GM19238 (cell line): ENCODE measurements around the gene SCN1A.
A peak's percentile ranks its signal among the peaks of the same experiment; 100 is the strongest.
"Not testable (repeated sequence)": the region's sequence is repeated elsewhere in the genome, so short reads cannot be mapped to it uniquely, and the experiment has no call there.

Experiments
- DNase-seq: peaks from one replicate; pipeline ENCODE4 v3.0.0; 2011; ENCODE audit warnings: low spot score; ENCODE audit not compliant: insufficient read length

SCN1A gene

DNA sequence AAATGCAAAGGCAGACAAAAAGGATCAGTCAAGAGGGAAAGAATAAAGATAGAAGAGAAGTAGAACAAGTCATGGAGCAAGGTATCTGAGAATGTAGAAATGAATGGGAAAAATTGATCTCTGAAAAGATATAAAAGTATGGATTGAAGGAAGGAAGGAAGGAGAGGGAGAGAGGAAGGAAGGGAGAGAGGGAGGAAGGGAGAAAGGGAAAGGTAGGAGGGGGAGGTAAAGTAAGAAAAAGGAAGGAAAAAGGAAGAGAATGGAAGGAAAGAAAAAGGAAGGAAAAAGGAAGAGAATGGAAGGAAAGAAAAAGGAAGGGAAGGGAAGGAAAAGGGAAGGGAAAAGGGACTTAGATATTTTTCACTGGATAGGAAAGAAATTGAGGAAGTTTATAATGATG is 142.7 kb downstream of the SCN1A start:
- no peak for DNase-seq

DNA sequence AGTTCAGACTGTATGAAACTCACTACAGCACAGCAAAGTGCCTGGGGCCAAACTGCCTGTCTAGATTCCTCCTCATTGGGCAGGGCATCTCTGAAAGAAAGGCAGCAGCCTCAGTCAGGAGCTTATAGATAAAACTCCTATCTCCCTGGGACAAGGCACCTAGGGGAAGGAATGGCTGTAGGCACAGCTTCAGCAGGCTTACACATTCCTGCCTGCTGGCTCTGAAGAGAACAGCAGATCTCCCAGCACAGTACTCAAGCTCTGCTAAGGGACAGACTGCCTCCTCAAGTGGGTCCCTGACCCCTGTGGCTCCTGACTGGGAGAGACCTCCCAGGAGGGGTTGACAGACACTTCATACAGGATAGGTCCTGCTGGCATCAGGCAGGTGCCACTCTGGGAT is 155.7 kb downstream of the SCN1A start:
- not testable (repeated sequence) for DNase-seq

DNA sequence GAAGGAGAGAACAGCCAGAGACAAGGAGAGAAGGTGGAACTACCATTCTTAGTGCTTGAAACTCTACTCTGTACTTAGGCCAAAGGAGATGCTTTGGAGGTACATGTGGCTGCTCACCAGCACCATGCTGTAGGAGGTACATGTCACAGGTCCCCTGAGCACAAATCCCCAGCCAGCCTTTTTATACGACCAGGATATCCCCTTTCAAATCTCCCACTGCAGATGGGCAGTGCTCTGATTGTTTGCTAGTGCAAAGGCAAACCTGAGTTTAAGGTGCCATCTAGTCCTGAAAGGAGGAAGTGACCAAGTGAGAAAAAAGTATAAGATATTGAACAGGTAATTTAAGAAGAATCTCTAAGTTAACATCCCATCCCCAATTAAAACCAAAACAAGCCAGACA is 157.2 kb downstream of the SCN1A start:
- no peak for DNase-seq

DNA sequence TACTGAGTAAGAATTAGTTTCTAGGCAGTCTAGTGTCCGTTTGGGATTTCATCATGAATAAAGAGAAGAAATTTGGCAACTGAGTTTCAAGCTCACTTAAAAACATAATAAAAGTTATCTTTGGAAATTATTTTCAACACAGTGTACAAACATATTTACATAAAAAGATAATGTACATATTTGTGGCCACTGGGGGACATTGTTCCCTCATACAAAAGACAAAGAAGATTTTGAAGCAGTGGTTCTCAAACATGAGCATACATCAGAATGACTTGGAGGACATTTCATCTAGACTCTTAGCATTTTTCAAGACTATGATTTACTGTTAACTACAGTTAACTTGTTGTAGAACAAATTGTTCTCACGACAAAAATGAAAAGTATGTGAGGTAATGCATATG is 158.6 kb downstream of the SCN1A start:
- DNase-seq, result no peak

DNA sequence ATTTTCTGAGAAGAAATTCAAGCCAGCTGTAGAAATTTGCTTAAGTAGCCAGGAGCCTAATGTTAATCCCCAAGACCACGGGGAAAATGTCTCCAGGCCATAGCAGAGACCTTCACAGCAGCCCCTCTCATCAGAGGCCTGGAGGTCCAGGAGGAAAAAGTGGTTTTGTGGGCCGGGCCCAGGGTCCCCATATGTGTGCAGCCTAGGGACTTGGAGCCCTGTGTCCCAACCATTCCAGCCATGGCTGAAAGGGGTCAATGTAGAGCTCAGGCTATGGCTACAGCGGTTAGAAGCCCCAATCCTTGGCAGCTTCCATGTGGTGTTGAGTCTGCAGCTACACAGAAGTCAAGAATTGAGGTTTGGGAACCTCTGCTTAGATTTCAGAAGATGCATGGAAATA is 160.1 kb downstream of the SCN1A start:
- no peak for DNase-seq

DNA sequence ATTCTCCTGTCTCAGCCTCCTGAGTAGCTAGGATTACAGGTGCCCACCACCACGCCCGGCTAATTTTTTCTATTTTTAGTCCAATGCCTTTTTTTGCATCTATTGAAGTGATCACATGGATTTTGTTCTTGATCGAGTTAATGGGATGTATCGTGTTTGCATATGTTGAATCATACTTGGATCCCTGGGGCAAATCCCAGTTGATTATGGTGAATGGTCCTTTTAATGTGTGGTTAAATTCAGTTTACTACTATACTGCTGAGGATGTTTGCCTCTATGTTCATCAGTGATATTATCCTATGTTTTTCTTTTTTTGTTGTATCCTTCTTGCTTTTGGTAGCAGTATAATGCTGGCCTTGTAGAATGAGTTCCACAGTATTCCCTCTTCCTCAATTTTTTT is 166.0 kb downstream of the SCN1A start:
- DNase-seq, result no peak

DNA sequence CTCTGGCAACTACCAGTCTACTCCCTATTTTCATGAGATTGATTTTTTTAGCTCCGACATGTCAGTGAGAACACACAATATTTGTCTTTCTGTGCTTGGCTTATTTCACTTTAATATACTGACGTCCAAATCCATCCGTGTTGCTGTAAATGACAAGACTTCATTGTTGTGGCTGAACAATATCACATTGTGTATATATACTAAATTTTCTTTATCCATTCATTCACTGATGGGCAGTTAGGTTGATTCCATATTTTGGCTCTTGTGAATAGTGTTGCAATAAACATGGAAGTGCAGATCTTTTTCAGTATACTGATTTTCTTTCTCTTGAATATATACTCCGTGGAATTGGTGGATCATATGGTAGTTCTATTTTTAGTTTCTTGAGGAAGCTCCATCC is 168.4 kb downstream of the SCN1A start:
- DNase-seq, result no peak

DNA sequence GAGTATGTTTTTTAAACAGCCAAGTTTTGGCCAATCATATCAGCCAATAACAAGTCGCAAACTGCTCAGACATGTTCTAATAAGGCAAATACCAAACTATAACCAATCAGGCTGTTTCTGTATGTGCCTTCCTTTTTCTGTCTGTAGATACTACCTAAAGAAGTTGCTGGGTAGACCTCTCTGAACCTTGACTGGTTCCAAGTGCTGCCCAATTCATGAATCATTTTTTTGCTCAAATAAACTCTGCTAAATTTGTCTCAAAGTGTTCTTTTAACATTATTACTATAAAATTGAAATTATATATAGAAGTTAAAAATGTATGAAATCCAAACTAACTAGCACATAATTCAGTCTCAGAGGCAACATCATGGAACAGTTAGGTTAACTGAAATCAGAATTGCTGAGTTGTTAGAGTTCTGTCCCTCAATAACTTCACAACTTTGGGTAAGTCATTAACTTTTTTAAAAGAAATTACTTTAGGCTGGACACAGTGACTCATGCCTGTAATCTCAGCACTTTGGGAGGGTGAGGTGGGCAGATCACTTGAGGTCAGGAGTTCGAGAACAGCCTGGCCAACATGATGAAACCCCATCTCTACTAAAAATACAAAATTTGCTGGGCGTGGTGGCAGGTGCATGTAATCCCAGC is 169.4 kb downstream of the SCN1A start:
- no peak for DNase-seq

DNA sequence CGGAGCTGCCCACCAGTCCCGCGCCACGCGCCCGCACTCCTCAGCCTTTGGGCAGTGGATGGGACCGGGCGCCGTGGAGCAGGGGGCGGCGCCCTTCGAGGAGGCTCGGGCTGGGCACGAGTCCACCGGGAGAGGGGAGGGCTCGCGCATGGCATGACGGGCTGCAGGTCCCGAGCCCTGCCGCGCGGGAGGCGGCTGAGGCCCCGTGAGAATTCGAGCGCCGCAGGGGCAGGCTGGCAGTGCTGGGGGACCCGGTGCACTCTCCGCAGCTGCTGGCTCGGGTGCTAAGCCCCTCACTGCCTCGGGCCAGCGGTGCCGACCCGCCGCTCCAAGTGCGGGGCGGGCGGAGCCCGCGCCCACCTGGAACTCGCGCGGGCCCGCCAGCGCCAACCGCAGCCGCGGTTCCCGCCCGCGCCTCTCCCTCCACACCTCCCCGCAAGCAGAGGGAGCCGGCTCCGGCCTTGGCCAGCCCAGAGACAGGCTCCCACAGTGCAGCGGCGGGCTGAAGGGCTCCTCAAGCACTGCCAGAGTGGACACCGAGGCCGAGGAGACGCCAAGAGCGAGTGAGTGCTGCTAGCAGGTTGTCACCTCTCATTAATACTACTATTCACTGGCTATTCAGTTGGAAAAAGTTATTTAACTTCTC is 170.7 kb downstream of the SCN1A start:
- no peak for DNase-seq

DNA sequence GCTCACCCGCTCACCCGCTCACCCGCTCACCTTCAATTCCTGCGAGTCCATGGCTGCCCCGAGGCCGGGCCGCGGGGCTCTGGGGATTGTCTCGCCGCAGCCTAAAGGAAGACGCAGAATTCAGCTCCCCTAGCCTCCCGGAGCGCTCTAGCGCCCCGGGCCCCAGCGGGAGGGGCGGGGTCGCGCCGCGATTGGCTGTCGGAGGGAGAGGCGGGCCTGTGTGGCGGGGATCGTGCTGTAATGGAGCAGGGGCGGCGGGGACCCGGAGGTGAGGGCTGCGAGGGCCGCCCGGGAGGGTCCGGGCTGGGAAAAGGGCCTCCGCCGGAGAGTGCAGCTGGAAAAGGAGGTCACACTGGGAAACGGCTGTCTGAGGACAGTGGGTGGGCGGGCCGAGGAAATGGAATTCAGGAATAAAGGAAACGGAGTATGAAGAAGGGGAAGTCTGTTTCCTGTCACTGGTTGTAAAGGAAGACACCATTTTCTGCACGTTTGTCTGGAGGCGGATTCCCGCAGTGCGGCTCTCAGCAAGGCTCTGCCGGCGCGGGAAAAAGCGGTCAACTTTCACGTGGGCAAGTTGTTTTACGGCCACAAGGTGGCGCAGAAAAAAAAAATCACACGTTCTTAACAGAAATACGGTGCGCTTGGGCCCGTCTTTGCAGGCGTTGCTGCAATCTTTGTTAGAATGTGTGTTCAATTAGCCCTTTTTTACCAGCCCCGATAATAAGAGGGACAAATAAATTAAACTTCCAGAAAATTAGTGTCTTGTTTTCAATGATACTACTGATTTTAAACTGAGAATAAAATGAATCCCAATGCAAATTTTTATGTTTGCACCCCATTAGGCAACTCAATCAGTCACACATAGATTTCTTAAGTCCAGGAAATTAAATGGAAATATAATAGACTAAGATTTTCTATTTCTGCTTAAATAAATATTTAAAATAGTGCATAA is 173.9 kb downstream of the SCN1A start, which contains the start of gene TTC21B:
Gene TTC21B, minus strand, starts transcription at position 122 of the 952 bp plus-strand sequence. Its CDS starts 71 bp downstream, at position 51.
- peak; percentile 84 for DNase-seq

DNA sequence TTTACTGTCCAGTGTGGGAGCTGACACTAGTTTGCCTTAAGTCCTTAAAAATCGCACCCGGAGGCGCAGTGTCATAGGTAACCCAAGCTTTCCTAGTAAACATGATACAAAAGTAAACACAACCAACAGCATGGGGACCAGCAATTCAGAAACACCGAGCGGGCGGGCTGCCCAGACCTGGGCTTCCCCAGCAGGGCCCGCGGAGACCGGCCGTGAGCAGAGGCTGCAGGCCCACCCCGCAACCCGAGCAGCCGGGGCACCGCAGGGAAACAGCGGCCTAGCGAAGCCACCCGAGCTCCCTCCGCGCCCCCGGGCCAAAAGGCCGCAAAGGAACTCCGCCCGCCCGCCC is 174.5 kb downstream of the SCN1A start:
- DNase-seq, result no peak

DNA sequence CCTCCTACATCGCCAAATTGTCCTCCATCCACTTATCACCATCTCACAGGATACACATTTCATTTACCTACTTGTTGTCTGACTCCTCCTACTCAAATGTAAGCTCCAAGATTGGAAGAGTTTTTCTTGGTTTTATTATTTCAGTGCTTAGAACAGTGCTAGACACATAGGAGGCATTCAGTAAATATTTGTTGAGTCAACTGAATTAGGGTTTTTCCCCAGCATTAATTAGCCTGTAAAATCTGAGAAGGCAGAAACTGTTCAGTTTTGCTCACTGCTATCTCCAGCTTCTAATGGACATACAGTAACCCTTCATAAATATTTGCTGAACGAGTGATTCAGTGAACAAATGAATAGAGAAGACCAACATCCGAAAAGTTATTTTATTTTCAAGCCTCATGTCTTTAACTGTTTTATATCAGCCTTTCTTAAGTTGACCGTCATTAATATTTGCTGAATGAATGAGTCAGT is 175.0 kb downstream of the SCN1A start:
- DNase-seq, result no peak

DNA sequence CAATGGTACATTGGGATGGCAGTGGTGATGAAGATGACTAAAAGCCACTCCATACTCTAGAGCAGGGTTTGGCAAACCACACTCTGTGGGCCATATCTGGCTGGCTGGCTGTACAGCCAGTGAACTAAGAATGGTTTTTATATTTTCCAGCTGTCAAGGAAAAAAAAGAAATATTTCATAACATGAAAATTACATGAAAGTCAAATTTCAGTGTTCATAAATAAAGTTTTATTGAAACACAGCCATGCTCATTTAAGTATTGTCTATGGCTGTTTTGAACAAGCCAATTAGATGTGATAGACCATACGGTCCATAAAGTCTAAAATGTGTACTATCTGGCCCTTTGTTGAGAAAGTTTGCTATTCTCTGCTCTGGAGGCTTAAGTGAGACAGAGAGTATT is 175.7 kb downstream of the SCN1A start:
- no peak for DNase-seq

DNA sequence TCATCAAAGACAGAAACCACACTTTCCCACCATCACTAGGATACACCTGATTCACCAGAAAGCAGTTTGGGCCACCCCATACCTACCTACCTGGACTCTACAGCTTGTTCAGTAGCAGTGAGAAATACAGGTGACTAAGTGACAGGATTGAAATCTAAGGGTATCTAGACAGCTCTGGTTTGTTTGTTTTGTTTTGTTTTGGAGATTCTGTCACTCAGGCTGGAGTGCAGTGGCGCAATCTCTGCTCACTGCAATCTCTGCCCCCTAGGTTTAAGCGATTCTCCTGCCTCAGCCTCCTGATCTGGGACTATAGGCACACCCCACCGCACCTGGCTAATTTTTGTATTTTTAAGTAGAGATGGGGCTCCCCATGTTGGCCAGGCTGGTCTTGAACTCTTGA is 177.4 kb downstream of the SCN1A start:
- no peak for DNase-seq

DNA sequence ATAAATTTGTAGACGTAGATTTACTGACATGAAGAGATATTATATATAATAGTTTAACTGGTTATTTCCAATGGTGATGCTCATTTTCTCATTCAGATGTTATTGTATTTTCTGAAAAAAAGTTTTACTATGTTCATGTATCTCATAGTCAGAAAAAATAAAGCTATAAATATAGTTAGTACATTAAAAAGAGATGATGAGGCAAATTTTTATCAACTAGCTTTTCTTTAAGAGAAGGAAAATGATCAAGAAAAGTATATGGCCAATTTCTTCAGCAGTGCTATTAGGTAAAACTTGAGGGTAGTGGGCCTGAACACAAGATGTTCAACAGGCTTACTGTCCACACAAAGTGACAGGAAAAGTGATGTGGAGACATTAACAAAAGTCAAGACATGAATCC is 186.0 kb downstream of the SCN1A start:
- DNase-seq, result no peak

DNA sequence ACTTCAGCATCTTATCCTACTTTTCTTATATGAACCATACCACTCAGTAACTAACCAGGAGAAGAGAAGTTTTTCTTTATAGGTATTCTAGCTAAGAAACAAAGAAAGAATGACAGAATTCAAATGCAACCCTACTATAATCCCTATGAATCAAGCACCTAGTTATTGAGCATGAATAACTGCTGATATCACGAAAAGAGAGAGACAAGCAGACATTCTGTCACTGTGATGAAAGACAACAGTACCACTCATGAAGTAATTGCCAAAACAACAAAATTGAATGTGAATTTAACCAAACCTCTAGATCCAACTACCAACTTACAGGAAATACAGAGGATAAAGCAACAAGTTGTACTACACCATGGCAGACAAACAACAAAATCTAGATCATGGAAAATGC is 189.6 kb downstream of the SCN1A start:
- no peak for DNase-seq
